Stimulated activated CD4-positive, alpha-beta T cell treated with anti-CD3 and anti-CD28 coated beads, Interleukin-15, amount 100 ng/mL, for 24 hours (primary cell): Measurements from ENCODE around the gene OR5K1.

Source experiments
- DNase-seq: peaks from one replicate; pipeline ENCODE4 v3.0.0-alpha.2; 2020

The OR5K1 gene

GRCh38 chr3:98518816-98519215 is 55.8 kb downstream of the OR5K1 start:
- DNase-seq: no peak

GRCh38 chr3:98519351-98519750 is 56.4 kb downstream of the OR5K1 start:
- no peak for DNase-seq

GRCh38 chr3:98521897-98522543 is 59.0 kb downstream of the OR5K1 start:
- peak; percentile 73 for DNase-seq
